Upper lobe of left lung (tissue), 6 donors: ENCODE results near the gene ALDH1A1. TPM values are rescaled to one million over a fixed set of nuclear protein-coding genes. Genes with fewer than 3 reads are reported as not detected.

Source experiments
- ATAC-seq, 2 donors: fragments of 200-7000 bp; cut with Tn5 transposase; one replicate each; pipeline ENCODE4 v1.9.1; 2022; ENCODE audit warnings: mild to moderate bottlenecking in 2 of 2, moderate library complexity in 2 of 2; ENCODE audit not compliant: low FRiP score in 2 of 2
- DNase-seq, 2 donors: peaks; one replicate each; pipeline ENCODE4 v3.0.0-alpha.2; 2019 to 2020
- H3K27ac ChIP-seq, 4 donors: fragments of 200-600 bp; sonication (generic); one replicate each; pipeline ENCODE4 v1.5.1; 2016 to 2019
- H3K27me3 ChIP-seq, 4 donors: fragments of 200-600 bp; sonication (generic); one replicate each; pipeline ENCODE4 v1.5.1; 2017 to 2019
- H3K36me3 ChIP-seq, 4 donors: fragments of 200-600 bp; sonication (generic); one replicate each; pipeline ENCODE4 v1.5.1; 2016 to 2019
- H3K4me1 ChIP-seq, 4 donors: fragments of 200-600 bp; sonication (generic); one replicate each; pipeline ENCODE4 v1.5.1; 2018 to 2019
- H3K4me3 ChIP-seq, 4 donors: fragments of 200-600 bp; sonication (generic); one replicate each; pipeline ENCODE4 v1.5.1; 2017 to 2019; ENCODE audit warnings: mild to moderate bottlenecking in 2 of 4, moderate library complexity in 1 of 4
- H3K9me3 ChIP-seq, 4 donors: fragments of 200-600 bp; sonication (generic); one replicate each; pipeline ENCODE4 v1.5.1; 2018 to 2019
- CTCF ChIP-seq, 6 experiments: fragments of 450-650 bp in 4 of 6; fragments of 200-600 bp in 2 of 6; sonication (generic) in 2 of 6; IDR thresholded peaks; one replicate each; pipeline ENCODE4 v1.5.1; 2016 to 2019; ENCODE audit warnings: antibody characterized with exemption in 6 of 6
- EP300 ChIP-seq, 4 donors: sonication (generic); formaldehyde crosslinking; IDR thresholded peaks; one replicate each; pipeline ENCODE4 v1.5.1; 2017; ENCODE audit warnings: antibody characterized with exemption in 4 of 4, control low read depth in 2 of 4
- POLR2A ChIP-seq, 4 donors: fragments of 450-650 bp; IDR thresholded peaks; one replicate each; pipeline ENCODE4 v1.5.1; 2016 to 2017; ENCODE audit warnings: antibody characterized with exemption in 4 of 4, mild to moderate bottlenecking in 2 of 4
- POLR2AphosphoS5 ChIP-seq, 2 donors: sonication (generic); formaldehyde crosslinking; IDR thresholded peaks; one replicate each; pipeline ENCODE4 v1.5.1; 2017; ENCODE audit warnings: antibody characterized with exemption in 2 of 2
- WGBS, 2 donors: methylation state at CpG; one replicate each; pipeline ENCODE4 v1.1.5; 2017 to 2018; 5-methylcytosine and 5-hydroxymethylcytosine counted together
- total RNA-seq, 6 donors: library from RNA; depleted of rRNA in 4 of 6; stranded (reverse); fragments of >200 nt in 4 of 6; gene quantifications; one replicate each; pipeline versions ENCODE4 v1.1.0 to v1.2.1, GENCODE V29; 2016 to 2021
- donor health status: DM: no; HTN: no; CAD: no; lungs with moderate emphysema.
- donor health status: DM: no; HTN: yes; CAD: no; lungs with severe emphysema.

ALDH1A1 gene
- total RNA-seq, 6 donors from 2014 or later: 81.7 to 230 (median 137) TPM

GRCh38 chr9:72899734-72900477 is 52.9 kb downstream of the ALDH1A1 start:
- no peak overlapping the region for H3K27ac ChIP-seq
- WGBS, 2 donors: 94 to 97% methylated on average over 3 of the region's 3 CpGs
- H3K4me1 ChIP-seq: no peaks in the 10 kb centered on the region
- no peaks in the 10 kb centered on the region for H3K9me3 ChIP-seq
- no peak for TF ChIP-seq POLR2AphosphoS5 (IDR thresholded peaks at IDR 0.05)
- TF ChIP-seq CTCF (IDR thresholded peaks at IDR 0.05): no peak
- TF ChIP-seq POLR2A (IDR thresholded peaks at IDR 0.05): no peak
- no peak for TF ChIP-seq EP300 (IDR thresholded peaks at IDR 0.05)
- peaks cover 0 to 12% (median 0%) of the 10 kb centered on the region in 4 donors for H3K36me3 ChIP-seq
- no peak for ATAC-seq
- H3K4me3 ChIP-seq: no peak overlapping the region
- no peak for DNase-seq
- H3K27me3 ChIP-seq: no peaks in the 10 kb centered on the region

DNA sequence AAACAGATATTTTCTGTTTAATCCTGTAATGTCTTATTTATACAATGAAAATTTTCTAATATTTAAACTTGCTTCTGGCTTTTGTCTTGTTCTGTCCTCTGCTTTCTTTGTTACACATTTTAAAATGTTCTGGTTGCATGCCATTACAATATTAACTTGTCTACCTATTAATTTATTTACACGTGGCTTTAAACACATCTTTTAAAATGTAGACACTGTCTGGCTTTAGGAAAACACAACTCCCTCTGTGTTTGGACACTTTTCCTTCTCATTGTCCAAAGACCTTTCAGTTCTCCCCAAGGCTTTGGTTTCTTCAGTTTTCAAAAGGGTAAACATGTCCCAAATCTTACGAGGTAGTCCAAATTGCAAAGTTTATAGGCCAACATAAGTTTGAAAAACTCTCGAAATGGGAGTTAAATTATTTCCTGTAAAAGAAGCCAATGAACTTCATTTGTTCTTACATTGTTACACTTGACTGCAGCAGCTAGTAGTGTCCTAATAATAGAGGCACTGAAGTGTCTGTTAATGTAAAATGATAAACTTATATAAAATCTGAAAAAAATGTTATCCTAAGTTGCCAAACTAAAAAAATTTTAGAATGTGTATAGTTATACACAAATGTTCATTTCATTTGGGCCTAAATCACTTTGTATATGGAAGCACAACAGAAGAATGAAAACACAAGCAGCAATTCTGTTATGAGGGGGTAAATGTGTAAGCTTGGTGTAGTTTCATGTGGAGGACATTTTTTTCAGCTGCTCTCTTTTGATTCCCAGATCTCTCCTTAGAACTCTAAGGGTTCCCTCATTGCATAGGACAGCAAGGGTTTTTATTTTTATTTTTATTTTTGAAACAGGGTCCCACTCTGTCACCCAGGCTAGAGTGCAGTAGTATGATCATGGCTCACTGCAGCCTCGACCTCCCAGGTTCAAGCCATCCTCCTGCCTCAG is 53.8 kb downstream of the ALDH1A1 start:
- DNase-seq (no peak), ATAC-seq (no peak)
- no peak overlapping the region for H3K27ac ChIP-seq
- no peaks in the 10 kb centered on the region for H3K27me3 ChIP-seq
- no peak overlapping the region for H3K4me3 ChIP-seq
- TF ChIP-seq POLR2A (IDR thresholded peaks at IDR 0.05): no peak
- TF ChIP-seq POLR2AphosphoS5 (IDR thresholded peaks at IDR 0.05): no peak
- TF ChIP-seq CTCF (IDR thresholded peaks at IDR 0.05): no peak
- TF ChIP-seq EP300 (IDR thresholded peaks at IDR 0.05): no peak
- H3K36me3 ChIP-seq: peaks cover 0 to 7% (median 0%) of the 10 kb centered on the region in 4 donors
- H3K9me3 ChIP-seq: no peaks in the 10 kb centered on the region
- no peaks in the 10 kb centered on the region for H3K4me1 ChIP-seq
- 77 to 82% methylated on average over 4 of the region's 4 CpGs for WGBS, 2 donors

DNA sequence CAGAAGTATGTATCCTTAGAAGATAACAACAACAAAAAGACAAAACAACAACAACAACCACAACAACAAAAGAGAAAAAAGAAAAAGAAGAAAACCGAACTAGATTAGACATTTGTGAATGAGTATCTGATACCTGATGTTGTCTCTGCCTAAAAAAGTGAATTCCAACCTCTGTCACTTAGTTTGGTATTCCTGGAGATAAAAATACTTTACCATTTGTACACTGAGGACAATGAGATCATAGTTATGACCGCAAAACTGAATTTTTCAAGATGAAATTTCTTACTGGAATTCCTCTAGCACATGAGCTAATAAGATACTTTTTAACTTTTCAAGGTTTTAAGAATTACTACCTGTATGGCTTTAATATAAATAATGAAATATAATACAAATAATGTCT is 54.5 kb downstream of the ALDH1A1 start:
- ATAC-seq: no peak

GRCh38 chr9:72897069-72897649 is 55.7 kb downstream of the ALDH1A1 start:
- WGBS, 2 donors: 82 to 87% methylated on average over 3 of the region's 3 CpGs
- DNase-seq (no peak), ATAC-seq (no peak)
- Histone ChIP-seq H3K27ac (no peak overlapping the region), H3K4me3 (no peak overlapping the region), H3K9me3 (no peaks in the 10 kb centered on the region), H3K27me3 (no peaks in the 10 kb centered on the region), H3K4me1 (no peaks in the 10 kb centered on the region), H3K36me3 (peaks cover 0 to 4% (median 0%) of the 10 kb centered on the region in 4 donors)
- no peak for TF ChIP-seq CTCF (IDR thresholded peaks at IDR 0.05)
- TF ChIP-seq POLR2AphosphoS5 (IDR thresholded peaks at IDR 0.05): no peak
- no peak for TF ChIP-seq POLR2A (IDR thresholded peaks at IDR 0.05)
- no peak for TF ChIP-seq EP300 (IDR thresholded peaks at IDR 0.05)

More for the DNA sequence above, 54.5 kb downstream of the ALDH1A1 start:
- no peaks in the 10 kb centered on the region for H3K9me3 ChIP-seq
- 80 to 87% methylated on average over 2 of the region's 2 CpGs for WGBS, 2 donors
- no peak overlapping the region for H3K4me3 ChIP-seq
- peaks cover 0 to 7% (median 0%) of the 10 kb centered on the region in 4 donors for H3K36me3 ChIP-seq
- no peaks in the 10 kb centered on the region for H3K27me3 ChIP-seq
- no peak for DNase-seq
- H3K4me1 ChIP-seq: no peaks in the 10 kb centered on the region
- H3K27ac ChIP-seq: no peak overlapping the region
- no peak for TF ChIP-seq POLR2A (IDR thresholded peaks at IDR 0.05)
- no peak for TF ChIP-seq CTCF (IDR thresholded peaks at IDR 0.05)
